HCT116 (cell line): Measurements from ENCODE around the gene ARSB. TPM values are rescaled to one million over a fixed set of nuclear protein-coding genes. Genes with fewer than 3 reads are reported as not detected.

ENCODE experiments used
- ATAC-seq: fragments of 200-7000 bp; cut with Tn5 transposase; 2 replicates; pipeline ENCODE4 v1.9.1; 2020; ENCODE audit warnings: mild to moderate bottlenecking, moderate library complexity
- BruUV-seq: library from RNA; stranded (reverse); fragments of 400-500 nt; replicated peaks from 2 replicates; lab custom pipeline; 2021; lab: Mats Ljungman, UMichigan
- CTCF ChIA-PET: fragments of 300-600 bp; sonication (Branson Sonifier 250); formaldehyde crosslinking; loops from one replicate; lab custom pipeline; 2021; ENCODE audit warnings: antibody characterized with exemption; lab: Charles Lee
- POLR2A ChIA-PET: fragments of 300-600, 350-600 bp; sonication (Branson Sonifier 250); formaldehyde crosslinking; loops from one replicate; lab custom pipeline; 2021; ENCODE audit warnings: antibody characterized with exemption; lab: Charles Lee
- RAD21 ChIA-PET, 2 experiments: fragments of 300-600 bp; sonication (Branson Sonifier 250); formaldehyde crosslinking; loops; one replicate each; lab custom pipeline; 2023; ENCODE audit warnings: low total read pairs in 2 of 2; ENCODE audit not compliant: uncharacterized antibody in 2 of 2, unreplicated experiment in 2 of 2, low non-redundant PET in 1 of 2; lab: Charles Lee
- DNase-seq: peaks from one replicate; pipeline ENCODE4 v3.0.0-alpha.2; 2010; ENCODE audit warnings: low read depth, low spot score
- H2AFZ ChIP-seq: fragments of 200-600 bp; shearing (Covaris generic), sonication (generic); 2 replicates; pipeline ENCODE4 v1.6.1; 2017; ENCODE audit warnings: low read depth, mixed run types, mixed read lengths, antibody characterized with exemption, low read length; ENCODE audit not compliant: poor library complexity, severe bottlenecking
- H3K27ac ChIP-seq: 2 replicates; pipeline ENCODE4 v1.5.1; 2012; ENCODE audit warnings: low read depth, low read length
- H3K27me3 ChIP-seq: fragments of 200-600 bp; sonication (generic); 2 replicates; pipeline ENCODE4 v1.6.1; 2016; ENCODE audit warnings: mixed run types, low read length, mixed read lengths; ENCODE audit not compliant: insufficient read depth
- H3K36me3 ChIP-seq, 2 experiments: fragments of 200-500 bp in 1 of 2; fragments of 200-600 bp in 1 of 2; sonication (Bioruptor generic) in 1 of 2; sonication (generic) in 1 of 2; 2 replicates each; pipeline versions ENCODE4 v1.5.1 to v1.6.1; 2014 to 2016; ENCODE audit warnings: low read length in 2 of 2, inconsistent platforms in 1 of 2, mixed read lengths in 1 of 2, mixed run types in 1 of 2; ENCODE audit not compliant: insufficient read depth in 2 of 2, control insufficient read depth in 1 of 2
- H3K4me1 ChIP-seq, 2 experiments: fragments of 200-600 bp in 1 of 2; sonication (generic) in 1 of 2; 2 replicates each; pipeline versions ENCODE4 v1.5.1 to v1.6.1; 2012 to 2017; ENCODE audit warnings: low read length in 2 of 2, inconsistent platforms in 1 of 2, mild to moderate bottlenecking in 1 of 2, mixed read lengths in 1 of 2, mixed run types in 1 of 2, moderate library complexity in 1 of 2; ENCODE audit not compliant: insufficient read depth in 2 of 2, control insufficient read depth in 1 of 2
- H3K4me2 ChIP-seq: fragments of 200-600 bp; sonication (generic); 2 replicates; pipeline ENCODE4 v1.6.1; 2017; ENCODE audit warnings: mixed run types, low read length, mixed read lengths
- H3K4me3 ChIP-seq, 2 experiments: fragments of 200-600 bp in 1 of 2; sonication (generic) in 1 of 2; replicated peaks in 1 of 2; 2 replicates each; pipeline ENCODE4 v1.5.1; 2011 to 2016; ENCODE audit warnings: low read length in 2 of 2, control low read depth in 1 of 2, low read depth in 1 of 2, mild to moderate bottlenecking in 1 of 2, mixed read lengths in 1 of 2, mixed run types in 1 of 2
- H3K79me2 ChIP-seq: fragments of 200-600 bp; sonication (generic); 2 replicates; pipeline ENCODE4 v1.6.1; 2017; ENCODE audit warnings: mild to moderate bottlenecking, mixed run types, low read length, moderate library complexity, mixed read lengths; ENCODE audit not compliant: insufficient read depth
- H3K9ac ChIP-seq: fragments of 200-600 bp; sonication (generic); 2 replicates; pipeline ENCODE4 v1.6.1; 2016; ENCODE audit warnings: low read length, mixed read lengths
- H3K9me2 ChIP-seq: fragments of 200-600 bp; sonication (generic), shearing (Covaris generic); 2 replicates; pipeline ENCODE4 v1.6.1; 2017; ENCODE audit warnings: mixed run types, mild to moderate bottlenecking, moderate library complexity; ENCODE audit not compliant: insufficient read depth
- H3K9me3 ChIP-seq, 2 experiments: fragments of 200-500 bp in 1 of 2; fragments of 200-600 bp in 1 of 2; sonication (Bioruptor generic) in 1 of 2; sonication (generic) in 1 of 2; 2 replicates each; pipeline ENCODE4 v1.6.1; 2014 to 2017; ENCODE audit warnings: low read length in 2 of 2, mixed read lengths in 2 of 2, inconsistent platforms in 1 of 2, low read depth in 1 of 2, mild to moderate bottlenecking in 1 of 2, mixed run types in 1 of 2, moderate library complexity in 1 of 2; ENCODE audit not compliant: control insufficient read depth in 1 of 2, insufficient read depth in 1 of 2
- H4K20me1 ChIP-seq: fragments of 200-600 bp; sonication (generic), shearing (Covaris generic); 2 replicates; pipeline ENCODE4 v1.6.1; 2017; ENCODE audit warnings: mixed run types, mild to moderate bottlenecking, moderate library complexity; ENCODE audit not compliant: insufficient read depth
- ATF3 ChIP-seq: IDR thresholded peaks from 2 replicates; pipeline ENCODE4 v1.6.1; 2012
- CBX3 ChIP-seq: IDR thresholded peaks from 2 replicates; pipeline ENCODE4 v1.6.1; 2012; ENCODE audit warnings: low read depth
- EGR1 ChIP-seq: IDR thresholded peaks from 2 replicates; pipeline ENCODE4 v1.6.1; 2012; ENCODE audit warnings: low read depth
- ELF1 ChIP-seq: IDR thresholded peaks from 2 replicates; pipeline ENCODE4 v1.6.1; 2012; ENCODE audit warnings: low read depth, borderline replicate concordance
- EZH2phosphoT487 ChIP-seq: fragments of 200-600 bp; IDR thresholded peaks from 2 replicates; pipeline ENCODE4 v1.6.1; 2018; ENCODE audit warnings: antibody characterized with exemption, borderline replicate concordance
- MAX ChIP-seq: IDR thresholded peaks from 2 replicates; pipeline ENCODE4 v1.6.1; 2012
- POLR2A ChIP-seq: IDR thresholded peaks from 2 replicates; pipeline ENCODE4 v1.7.0; 2011; ENCODE audit warnings: borderline replicate concordance; ENCODE audit not compliant: insufficient read depth, insufficient read length; ENCODE audit errors: extremely low read depth
- POLR2AphosphoS5 ChIP-seq: IDR thresholded peaks from 2 replicates; pipeline ENCODE4 v1.6.1; 2011; ENCODE audit warnings: mild to moderate bottlenecking, low read depth, low read length, moderate library complexity
- RAD21 ChIP-seq: IDR thresholded peaks from 2 replicates; pipeline ENCODE4 v1.6.1; 2012; ENCODE audit warnings: low read depth, mild to moderate bottlenecking
- SIN3A ChIP-seq: IDR thresholded peaks from 2 replicates; pipeline ENCODE4 v1.6.1; 2012; ENCODE audit warnings: low read depth
- SP1 ChIP-seq: IDR thresholded peaks from 2 replicates; pipeline ENCODE4 v1.6.1; 2012; ENCODE audit warnings: low read depth
- SRF ChIP-seq: IDR thresholded peaks from 2 replicates; pipeline ENCODE4 v1.6.1; 2012; ENCODE audit warnings: low read depth
- TCF7L2 ChIP-seq: IDR thresholded peaks from 2 replicates; pipeline ENCODE4 v1.7.0; 2011; ENCODE audit warnings: borderline replicate concordance, inconsistent platforms; ENCODE audit not compliant: insufficient read depth, insufficient read length; ENCODE audit errors: extremely low read depth
- YY1 ChIP-seq: IDR thresholded peaks from 2 replicates; pipeline ENCODE4 v1.6.1; 2011; ENCODE audit warnings: low read length, low read depth, moderate library complexity, mild to moderate bottlenecking; ENCODE audit not compliant: insufficient replicate concordance; ENCODE audit errors: extremely low read depth
- ZBTB33 ChIP-seq: IDR thresholded peaks from 2 replicates; pipeline ENCODE4 v1.6.1; 2011; ENCODE audit warnings: mild to moderate bottlenecking, low read length, moderate library complexity; ENCODE audit not compliant: insufficient replicate concordance; ENCODE audit errors: extremely low read depth
- ZFX ChIP-seq: fragments of 450-650 bp; IDR thresholded peaks from 2 replicates; pipeline ENCODE4 v1.6.1; 2017
- ZNF274 ChIP-seq: fragments of 200-500 bp; sonication (Bioruptor generic); IDR thresholded peaks from 2 replicates; pipeline ENCODE4 v1.6.1; 2014; ENCODE audit warnings: mild to moderate bottlenecking, low read depth, low read length, inconsistent platforms
- intact Hi-C: fragments of 100-400 bp; cut with micrococcal nuclease; formaldehyde crosslinking; loops from 2 replicates; pipeline ENCODE4 v1.10.0; 2022
- total RNA-seq: library from RNA; stranded (reverse); gene quantifications from one replicate; pipeline ENCODE4 v1.2.1, GENCODE V29; 2021; ENCODE audit not compliant: unreplicated experiment

The ARSB gene
- total RNA-seq, 1 experiment from 2014 or later, result 4.8 TPM

GRCh38 chr5:78751872-78752271 lies 233.2 kb downstream of the ARSB start:
- Histone ChIP-seq H3K27ac (no peak overlapping the region), H2AFZ (no peak overlapping the region), H4K20me1 (no peaks in the 10 kb centered on the region), H3K9me2 (no peaks in the 10 kb centered on the region), H3K4me2 (no peak overlapping the region), H3K4me3 (no peak overlapping the region), H3K27me3 (no peaks in the 10 kb centered on the region), H3K4me1 (no peaks in the 10 kb centered on the region), H3K9ac (no peak overlapping the region), H3K9me3 (no peaks in the 10 kb centered on the region), H3K36me3 (no peaks in the 10 kb centered on the region), H3K79me2 (no peaks in the 10 kb centered on the region)
- ATAC-seq (no peak), DNase-seq (no peak)
- ChIA-PET CTCF (no interaction called here), RAD21 (no interaction called here), POLR2A (no interaction called here)
- TF ChIP-seq POLR2A (no peak), YY1 (no peak), ATF3 (no peak), EZH2phosphoT487 (no peak), MAX (no peak), RAD21 (no peak), ZNF274 (no peak), SP1 (no peak), TCF7L2 (no peak), CBX3 (no peak), SRF (no peak), ELF1 (no peak), ZBTB33 (no peak), EGR1 (no peak), ZFX (no peak), POLR2AphosphoS5 (no peak), SIN3A (no peak)
- no TSS peak for BruUV-seq
- intact Hi-C loops, result no loop called here
